NOMO-1 treated with dmso at 0.1 percent for 144 hours (cell line): ENCODE results near the gene EIF5AL1.
"Not testable (repeated sequence)": the region's sequence is repeated elsewhere in the genome, so short reads cannot be mapped to it uniquely, and the experiment has no call there.

Source experiments
- DNase-seq: peaks from one replicate; lab custom pipeline; 2025; ENCODE audit not compliant: unreplicated experiment; lab: John Stamatoyannopoulos, UW

The EIF5AL1 gene

DNA sequence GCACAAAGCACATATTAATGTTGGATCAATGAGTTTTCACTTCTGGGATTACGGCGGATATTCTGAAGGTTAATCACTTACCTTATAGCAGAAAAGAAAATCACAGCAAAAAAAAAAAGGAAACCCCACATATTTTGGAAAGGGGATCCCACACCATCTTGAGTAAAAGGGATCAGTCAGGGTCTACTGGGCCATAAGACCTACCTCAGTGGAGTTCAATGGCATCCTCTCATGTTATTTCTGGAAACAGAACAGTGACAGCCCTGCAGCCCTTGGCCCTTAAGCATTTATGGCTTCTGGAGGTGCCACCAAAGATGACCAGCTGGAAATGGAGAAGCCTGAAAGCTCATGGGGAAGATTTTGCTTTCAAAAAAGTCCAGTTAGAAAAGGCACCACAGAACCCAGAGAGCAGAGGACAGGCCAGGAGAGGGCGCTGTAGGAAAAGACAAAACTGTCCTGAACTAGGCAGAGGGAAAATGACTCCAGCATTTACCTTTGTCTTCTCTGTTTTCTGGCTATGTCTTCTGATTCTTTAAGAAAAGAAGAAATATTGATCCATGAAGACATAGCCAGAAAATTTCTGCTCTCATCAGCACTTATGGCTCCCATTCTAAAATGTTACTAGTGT, 2.9 kb upstream of the EIF5AL1 start:
- not testable (repeated sequence) for DNase-seq

DNA sequence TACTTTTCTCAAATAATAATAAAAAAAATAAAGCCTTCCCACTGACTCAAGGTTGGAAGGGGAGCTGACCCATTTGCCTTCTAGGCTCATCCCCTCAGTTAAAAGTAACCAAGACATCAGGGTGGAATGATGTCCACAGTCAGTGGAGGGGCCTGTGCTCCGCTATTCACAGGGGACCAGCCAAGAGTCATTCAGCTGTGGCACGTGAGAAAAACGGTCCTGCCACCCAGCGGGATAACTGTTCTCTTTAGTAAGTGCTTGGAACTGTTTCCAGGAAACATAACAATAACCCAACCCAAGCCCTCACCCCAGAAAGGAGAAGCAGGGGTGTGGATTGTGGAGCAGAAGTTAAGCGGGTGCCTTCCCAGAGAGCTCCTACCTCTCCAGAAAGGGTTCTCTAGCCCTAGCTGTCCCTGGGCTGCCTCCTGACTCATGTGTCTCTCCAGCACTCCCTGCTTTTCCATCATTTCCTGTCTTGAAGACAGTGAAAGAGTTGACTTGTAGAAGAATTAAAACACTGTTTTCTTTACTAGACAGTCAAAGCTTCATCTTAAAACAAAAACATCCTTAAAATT, 2.3 kb upstream of the EIF5AL1 start:
- not testable (repeated sequence) for DNase-seq

DNA sequence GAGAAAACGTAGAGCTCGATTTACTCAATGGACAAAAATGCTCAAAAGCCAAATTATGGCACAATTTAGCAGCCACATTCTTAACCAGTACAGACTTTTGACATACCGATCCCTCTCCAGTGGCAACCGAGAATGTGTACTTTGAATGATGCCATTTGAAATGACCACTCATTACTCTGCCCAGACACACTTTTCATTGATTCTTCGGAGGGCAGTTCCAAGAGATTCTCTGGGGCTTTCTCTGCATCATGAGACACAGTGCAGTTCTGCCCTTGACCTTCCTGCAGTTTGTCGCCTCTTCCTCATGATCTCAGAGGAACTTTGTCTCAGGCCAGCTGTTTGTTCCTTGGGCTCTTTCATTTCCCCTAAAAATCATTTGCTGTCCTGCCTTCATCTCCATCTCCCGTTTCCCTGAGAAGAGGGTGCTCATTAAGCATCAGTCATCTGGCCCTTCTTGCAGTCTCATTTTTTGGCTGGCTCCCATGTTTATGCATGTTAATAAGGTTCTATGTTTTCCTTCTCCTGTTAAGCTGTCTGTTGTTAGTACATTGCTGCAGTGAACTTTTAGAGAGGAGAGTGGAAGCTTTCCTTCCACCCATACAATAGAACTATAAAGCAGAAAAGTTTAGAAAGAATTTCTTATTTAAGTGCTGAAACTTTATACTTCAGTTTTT, 4.3 kb downstream of the EIF5AL1 start:
- not testable (repeated sequence) for DNase-seq

DNA sequence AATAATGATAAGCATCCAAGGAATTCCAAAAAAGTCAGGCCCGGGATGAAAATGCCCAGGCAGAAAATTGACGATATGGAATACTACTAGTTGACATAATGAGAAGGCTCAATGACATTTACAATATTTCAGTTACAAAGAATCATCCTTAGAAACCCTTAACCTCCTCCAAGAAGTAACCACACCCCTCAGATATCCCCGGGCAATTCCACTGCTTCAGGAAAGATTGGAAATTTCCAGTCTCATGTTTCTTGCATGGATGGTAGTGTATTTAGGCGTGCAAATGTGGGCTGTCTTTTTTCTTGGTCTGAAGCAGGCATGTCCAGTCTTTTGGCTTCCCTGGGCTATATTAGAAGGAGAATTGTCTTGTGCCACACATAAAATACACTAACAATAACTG, 5.2 kb downstream of the EIF5AL1 start:
- DNase-seq, result not testable (repeated sequence)

DNA sequence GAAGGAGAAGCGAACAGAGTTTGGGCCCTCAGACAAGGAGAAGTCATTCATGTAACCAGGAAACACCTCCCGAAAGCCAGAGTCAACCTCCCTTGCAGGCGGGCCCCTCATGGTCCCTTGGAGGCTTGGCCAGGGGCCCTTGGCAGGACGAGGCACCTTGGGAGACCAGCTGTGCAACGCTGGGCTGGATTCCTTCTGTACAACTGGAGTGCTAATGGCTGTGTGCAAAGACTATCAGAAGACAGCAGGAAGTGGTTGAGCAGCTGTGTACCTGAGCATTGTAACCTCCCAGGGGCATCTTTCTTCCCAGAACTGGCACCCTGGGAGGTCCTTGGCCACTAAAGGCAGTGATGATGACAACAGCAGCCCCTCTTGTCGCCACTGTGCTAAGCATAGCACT, 9.4 kb downstream of the EIF5AL1 start:
- DNase-seq, result not testable (repeated sequence)

GRCh38 chr10:79522464-79522863, 10.1 kb downstream of the EIF5AL1 start:
- DNase-seq, result not testable (repeated sequence)

DNA sequence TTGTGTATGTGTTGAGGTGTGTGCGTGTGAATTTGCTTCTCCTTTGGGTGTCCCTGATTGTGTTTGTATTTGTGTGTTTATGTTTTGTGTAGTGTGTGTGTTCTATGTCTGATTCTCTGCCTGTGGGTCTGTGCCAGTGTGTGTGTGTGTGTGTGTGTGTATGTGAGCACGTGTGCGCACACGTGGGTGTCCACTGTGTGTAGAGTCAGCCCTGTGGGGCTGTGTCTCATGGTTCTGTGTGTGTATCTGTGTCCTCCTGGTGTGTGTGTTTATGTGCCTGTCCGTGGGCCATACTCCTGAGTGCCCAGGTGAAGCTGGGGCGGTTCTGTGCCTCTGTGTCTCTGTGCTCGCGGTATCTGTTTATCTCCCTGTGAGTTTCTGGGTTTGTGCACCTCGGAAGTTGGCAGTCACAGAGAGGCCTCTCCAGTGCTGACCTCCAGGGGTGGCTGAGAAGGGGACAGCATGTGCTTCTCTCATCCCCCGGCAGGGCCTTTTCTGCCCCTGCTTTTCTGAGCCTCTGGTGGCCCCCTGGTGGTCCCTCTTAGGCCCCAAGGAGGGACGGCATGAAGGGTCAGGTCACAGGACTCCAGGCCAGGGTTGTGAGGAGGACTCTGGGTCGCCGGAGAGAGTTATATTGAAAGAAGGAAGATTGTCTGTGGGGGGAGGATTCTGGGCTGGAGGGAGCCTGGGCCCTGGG, 11.0 kb downstream of the EIF5AL1 start:
- DNase-seq, result not testable (repeated sequence)

DNA sequence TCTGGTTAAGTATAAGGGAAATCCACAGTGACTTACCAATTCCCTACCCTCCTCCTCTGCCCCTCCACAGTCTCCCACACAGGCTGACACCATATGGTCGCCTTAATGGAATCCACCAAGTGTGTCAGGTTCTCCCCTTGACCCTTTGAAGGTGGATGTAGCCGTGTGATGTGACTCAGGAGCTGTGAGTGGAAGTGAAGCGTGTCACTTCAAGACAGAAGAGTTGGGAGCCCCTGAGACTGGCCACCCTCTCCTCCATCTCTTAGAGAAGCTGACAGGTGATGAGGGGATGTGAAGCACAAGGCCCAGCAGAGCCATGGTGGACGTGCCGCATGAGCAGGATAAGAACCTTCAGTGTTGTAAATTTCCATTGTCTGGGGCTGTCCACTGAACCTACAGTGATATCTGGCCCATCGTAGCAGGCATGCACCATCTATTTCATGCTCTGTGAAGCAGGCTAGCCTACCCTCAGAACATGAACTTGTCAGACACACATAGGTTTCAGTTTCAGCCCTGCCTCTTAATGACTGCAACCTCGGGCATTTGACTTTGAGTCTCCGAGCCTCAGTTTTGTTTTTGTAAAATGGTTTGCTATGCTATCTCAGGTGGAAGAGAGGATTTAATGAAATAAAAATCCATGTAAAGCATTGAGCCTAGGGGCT, 12.8 kb downstream of the EIF5AL1 start:
- not testable (repeated sequence) for DNase-seq

- DNase-seq, result not testable (repeated sequence)
These were observed 15.9 kb downstream of the EIF5AL1 start for GRCh38 chr10:79528261-79528660.

DNA sequence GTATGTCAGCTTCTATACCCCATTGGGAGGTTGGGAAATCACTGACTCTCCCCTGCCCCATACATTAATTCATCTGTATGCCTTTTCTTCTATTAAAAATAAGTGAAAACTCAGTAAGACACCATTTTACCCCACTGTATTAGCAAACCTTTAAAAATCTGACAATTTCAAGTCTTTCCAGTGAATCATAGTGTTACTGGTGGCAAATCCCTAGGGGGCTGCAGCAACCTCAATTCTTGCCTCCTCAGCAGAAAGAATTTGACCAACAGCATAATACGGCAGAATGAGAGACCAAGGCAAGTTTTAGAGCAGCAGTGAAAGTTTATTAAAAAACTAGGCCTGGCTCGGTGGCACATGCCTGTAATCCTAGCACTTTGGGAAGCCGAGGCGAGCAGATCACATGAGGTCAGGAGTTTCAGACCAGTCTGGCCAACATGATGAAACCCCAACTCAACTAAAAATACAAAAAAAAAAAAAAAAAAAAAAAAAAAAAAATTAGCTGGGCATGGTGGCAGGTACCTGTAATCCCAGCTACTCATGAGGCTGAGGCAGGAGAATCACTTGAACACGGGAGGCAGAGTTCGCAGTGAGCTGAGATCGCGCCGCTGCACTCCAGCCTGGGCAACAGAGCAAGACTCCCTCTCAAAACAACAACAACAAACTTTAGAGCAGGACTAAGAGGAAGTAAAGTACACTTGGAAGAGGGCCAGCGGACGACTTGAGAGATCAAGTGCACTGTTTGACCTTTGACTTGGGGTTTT, 21.0 kb downstream of the EIF5AL1 start:
- DNase-seq, result not testable (repeated sequence)

GRCh38 chr10:79533903-79534175, 21.5 kb downstream of the EIF5AL1 start:
- DNase-seq, result not testable (repeated sequence)

DNA sequence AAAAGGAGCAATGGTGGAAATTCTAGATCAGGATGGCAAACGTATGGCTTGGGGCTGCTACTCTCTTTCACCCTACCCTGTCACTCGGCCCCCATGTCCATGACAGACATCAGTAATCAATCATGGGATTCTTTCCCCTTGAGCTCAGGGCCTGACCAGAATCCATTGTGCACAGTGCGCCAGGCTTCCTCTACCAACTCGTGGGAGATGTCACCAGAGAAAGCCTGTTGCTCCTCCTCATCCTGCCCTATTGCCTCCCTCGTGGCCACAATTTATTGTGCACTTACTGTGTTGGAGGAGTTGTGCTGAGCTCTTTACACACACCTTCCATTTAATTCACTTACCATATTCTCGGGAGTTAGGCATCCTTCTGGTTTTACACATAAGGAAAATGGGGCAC, 26.0 kb downstream of the EIF5AL1 start:
- not testable (repeated sequence) for DNase-seq

DNA sequence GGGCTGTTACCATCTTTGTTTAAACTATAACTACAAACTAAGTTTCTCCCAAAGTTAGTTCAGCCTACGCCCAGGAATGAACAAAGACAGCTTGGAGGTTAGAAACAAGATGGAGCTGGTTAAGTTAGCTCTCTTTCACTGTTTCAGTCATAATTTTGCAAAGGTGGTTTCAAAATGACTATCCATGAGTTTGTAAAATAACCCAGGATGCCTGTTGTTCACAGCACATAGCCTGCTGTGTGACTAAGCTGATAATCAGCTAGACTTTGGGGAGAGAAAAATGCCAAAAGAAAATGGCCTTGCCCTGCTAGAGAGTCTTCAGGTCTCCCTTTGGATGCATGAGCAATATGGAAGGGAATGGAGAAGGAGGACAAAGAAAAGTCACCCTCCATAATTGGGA, 28.6 kb downstream of the EIF5AL1 start:
- DNase-seq, result not testable (repeated sequence)

GRCh38 chr10:79542626-79543025, 30.3 kb downstream of the EIF5AL1 start:
- no peak for DNase-seq

DNA sequence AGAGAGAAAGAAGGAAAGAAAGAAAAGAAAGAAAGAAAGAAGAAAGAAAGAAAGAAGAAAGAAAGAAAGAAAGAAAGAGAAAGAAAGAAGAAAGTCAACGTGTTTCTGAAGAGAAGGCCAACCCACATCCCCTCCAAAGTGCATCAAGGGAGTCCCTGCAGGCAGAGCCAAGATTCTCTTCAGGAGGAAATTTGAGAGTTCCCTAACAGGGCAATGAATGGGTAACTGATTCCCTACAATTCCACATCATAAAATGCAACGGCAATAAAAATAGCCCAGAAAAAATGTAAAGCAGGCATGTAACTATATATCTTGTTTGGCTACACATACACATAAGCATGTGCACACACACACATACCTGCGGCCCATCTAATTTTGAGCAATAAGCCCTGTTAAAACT, 32.1 kb downstream of the EIF5AL1 start:
- DNase-seq, result not testable (repeated sequence)

DNA sequence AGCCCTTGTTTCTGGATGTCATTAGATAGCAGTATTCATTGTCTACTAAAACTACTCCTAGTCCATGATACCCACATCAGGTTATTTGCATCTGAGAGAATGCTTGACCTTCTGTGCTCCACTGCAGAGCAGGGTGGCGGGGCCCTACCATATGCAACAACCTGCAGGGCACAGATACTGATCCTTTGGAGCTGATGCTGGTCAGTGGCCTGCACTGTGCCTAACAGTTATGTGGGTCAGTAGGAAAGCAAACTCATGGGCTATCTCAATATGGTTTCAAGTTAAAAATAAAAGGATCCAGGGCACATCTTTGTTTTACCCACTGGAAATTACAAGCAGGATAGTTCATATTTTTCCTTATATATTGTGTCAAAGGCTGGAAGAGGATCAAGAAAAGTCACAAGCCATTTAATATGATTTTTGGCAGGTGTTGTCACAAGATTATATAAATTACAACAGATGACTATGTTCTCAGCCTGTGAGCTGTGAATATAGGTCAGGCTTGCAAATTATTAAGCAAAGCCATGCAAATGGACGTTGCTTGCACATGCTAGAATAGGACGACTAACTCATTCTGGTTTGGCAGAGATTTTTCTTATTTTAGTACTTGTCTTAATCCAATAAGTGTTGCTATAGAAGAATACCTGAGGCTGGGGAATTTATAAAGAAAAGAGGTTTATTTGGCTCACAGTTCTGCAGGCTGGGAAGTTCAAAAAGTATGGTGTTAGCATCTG, 32.8 kb downstream of the EIF5AL1 start:
- not testable (repeated sequence) for DNase-seq

- DNase-seq, result not testable (repeated sequence)
These were observed 34.8 kb downstream of the EIF5AL1 start for GRCh38 chr10:79547128-79547527.

- DNase-seq, result no peak
These were observed 35.6 kb downstream of the EIF5AL1 start for GRCh38 chr10:79547973-79548372.

DNA sequence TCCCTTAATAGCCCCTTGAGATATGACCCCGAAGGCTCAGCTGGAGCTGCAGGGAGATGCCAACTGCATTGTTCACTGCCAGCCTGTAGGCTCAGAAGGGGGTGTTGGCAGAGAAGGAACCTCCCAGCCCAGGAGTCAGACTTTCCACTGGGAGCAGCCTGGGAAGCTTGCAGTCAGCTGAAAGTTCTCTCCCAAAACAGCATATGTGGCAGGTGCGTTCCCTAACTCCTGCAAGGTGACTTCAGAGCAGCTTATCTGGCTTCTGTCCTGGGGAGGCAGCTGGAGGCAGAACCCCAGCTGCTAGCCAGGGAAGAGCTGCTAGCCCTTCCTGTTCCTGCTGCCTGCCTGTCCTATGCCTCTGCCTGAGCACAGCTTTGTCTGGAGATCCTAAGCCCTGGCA, 39.8 kb downstream of the EIF5AL1 start:
- no peak for DNase-seq
